Colonic mucosa (tissue), 4 donors: ENCODE measurements around the gene POP5. TPM values are rescaled to one million over a fixed set of nuclear protein-coding genes. Genes with fewer than 3 reads are reported as not detected.
"Not testable (repeated sequence)": the region's sequence is repeated elsewhere in the genome, so short reads cannot be mapped to it uniquely, and the experiment has no call there.

Experiments
- DNase-seq: peaks from one replicate; pipeline ENCODE4 v3.0.0-alpha.2; 2020
- H3K27ac ChIP-seq: fragments of 200-600 bp; one replicate; pipeline ENCODE4 v1.8.0; 2021
- H3K27me3 ChIP-seq: fragments of 200-600 bp; one replicate; pipeline ENCODE4 v1.8.0; 2021
- H3K36me3 ChIP-seq: fragments of 200-600 bp; one replicate; pipeline ENCODE4 v1.8.0; 2021
- H3K4me1 ChIP-seq: fragments of 200-600 bp; one replicate; pipeline ENCODE4 v1.8.0; 2021; ENCODE audit warnings: mild to moderate bottlenecking
- H3K4me3 ChIP-seq: fragments of 200-600 bp; one replicate; pipeline ENCODE4 v1.8.0; 2021
- H3K9ac ChIP-seq, 2 donors: one replicate each; pipeline ENCODE4 v1.7.0; 2013; ENCODE audit warnings: control low read depth in 2 of 2, low read depth in 2 of 2, low read length in 2 of 2
- H3K9me3 ChIP-seq: fragments of 200-600 bp; one replicate; pipeline ENCODE4 v1.8.0; 2021
- CTCF ChIP-seq: fragments of 200-600 bp; IDR thresholded peaks from one replicate; pipeline ENCODE4 v1.8.0; 2022; ENCODE audit warnings: antibody characterized with exemption, mild to moderate bottlenecking
- intact Hi-C: fragments of 100-400 bp; cut with DNase I; formaldehyde crosslinking; loops from one replicate; pipeline ENCODE4 v1.14.1; 2022
- total RNA-seq, 2 donors: library from RNA; stranded (reverse); fragmentation: NEBNext Ultra II Directional in 1 of 2; extraction: Animal tissue kit (Norgen Biotek cat#: 25700) in 1 of 2; gene quantifications; one replicate each; pipeline ENCODE4 v1.2.1, GENCODE V29; 2021
- donor health status: healthy.
- donor health status: DM: no; HTN: no; CAD: no.
- donor health status: DM: no; HTN: no; CAD: no.

Gene POP5
- total RNA-seq, 2 donors from 2014 or later: 22.8 to 77.7 TPM

- TF ChIP-seq CTCF: no peak
- H3K27ac ChIP-seq: no peak overlapping the region
- H3K36me3 ChIP-seq: no peaks in the 10 kb centered on the region
- H3K4me1 ChIP-seq: no peaks in the 10 kb centered on the region
- H3K9ac ChIP-seq: no peak overlapping the region
- intact Hi-C loops: no loop called here
- no peak overlapping the region for H3K4me3 ChIP-seq
- H3K27me3 ChIP-seq: no peaks in the 10 kb centered on the region
- DNase-seq: no peak
- no peaks in the 10 kb centered on the region for H3K9me3 ChIP-seq
These were observed 37.9 kb upstream of the POP5 start for GRCh38 chr12:120618954-120619615.

GRCh38 chr12:120617767-120618166, 36.6 kb upstream of the POP5 start:
- H3K27me3 ChIP-seq: not testable (repeated sequence)

GRCh38 chr12:120617193-120617592, 36.0 kb upstream of the POP5 start:
- intact Hi-C loops, H3K4me1 ChIP-seq, H3K36me3 ChIP-seq, H3K27ac ChIP-seq, H3K27me3 ChIP-seq, H3K9ac ChIP-seq, H3K9me3 ChIP-seq, DNase-seq, H3K4me3 ChIP-seq: not testable (repeated sequence)

More at GRCh38 chr12:120617767-120618166, 36.6 kb upstream of the POP5 start:
- H3K27ac ChIP-seq, H3K4me1 ChIP-seq, H3K36me3 ChIP-seq, DNase-seq, H3K9me3 ChIP-seq, H3K9ac ChIP-seq, H3K4me3 ChIP-seq, intact Hi-C loops: not testable (repeated sequence)

- no peak for TF ChIP-seq CTCF
- no peaks in the 10 kb centered on the region for H3K36me3 ChIP-seq
- H3K4me3 ChIP-seq: no peak overlapping the region
- no peak overlapping the region for H3K27ac ChIP-seq
- H3K9ac ChIP-seq: no peak overlapping the region
- H3K27me3 ChIP-seq: no peaks in the 10 kb centered on the region
- DNase-seq: no peak
- H3K4me1 ChIP-seq: no peaks in the 10 kb centered on the region
- intact Hi-C loops: no loop called here
- H3K9me3 ChIP-seq: no peaks in the 10 kb centered on the region
These were observed 33.6 kb upstream of the POP5 start for GRCh38 chr12:120614848-120615247.

GRCh38 chr12:120611534-120611933, 30.3 kb upstream of the POP5 start:
- H3K4me3 ChIP-seq, intact Hi-C loops, H3K4me1 ChIP-seq, H3K36me3 ChIP-seq, H3K27me3 ChIP-seq, H3K9me3 ChIP-seq, DNase-seq, H3K9ac ChIP-seq, H3K27ac ChIP-seq: not testable (repeated sequence)

GRCh38 chr12:120610560-120610959, 29.4 kb upstream of the POP5 start:
- TF ChIP-seq CTCF: no peak
- Histone ChIP-seq H3K4me1 (no peaks in the 10 kb centered on the region), H3K36me3 (no peaks in the 10 kb centered on the region), H3K9me3 (no peaks in the 10 kb centered on the region), H3K27me3 (no peaks in the 10 kb centered on the region), H3K9ac (no peak overlapping the region), H3K27ac (no peak overlapping the region), H3K4me3 (no peak overlapping the region)
- no peak for DNase-seq
- intact Hi-C loops: no loop called here

- H3K4me3 ChIP-seq, H3K9ac ChIP-seq, H3K27ac ChIP-seq, DNase-seq, H3K4me1 ChIP-seq, H3K36me3 ChIP-seq, intact Hi-C loops, H3K27me3 ChIP-seq, H3K9me3 ChIP-seq: not testable (repeated sequence)
These were observed 21.2 kb upstream of the POP5 start for GRCh38 chr12:120602416-120602815.
